HG03139 (cell line): ENCODE data around the gene RXFP1.
"Not testable (repeated sequence)": the region's sequence is repeated elsewhere in the genome, so short reads cannot be mapped to it uniquely, and the experiment has no call there.

ENCODE experiments used
- ATAC-seq: cut with Tn5 transposase; IDR thresholded peaks from one replicate; pipeline ENCODE4 v1.9.1; 2021; ENCODE audit not compliant: unreplicated experiment

The RXFP1 gene

DNA sequence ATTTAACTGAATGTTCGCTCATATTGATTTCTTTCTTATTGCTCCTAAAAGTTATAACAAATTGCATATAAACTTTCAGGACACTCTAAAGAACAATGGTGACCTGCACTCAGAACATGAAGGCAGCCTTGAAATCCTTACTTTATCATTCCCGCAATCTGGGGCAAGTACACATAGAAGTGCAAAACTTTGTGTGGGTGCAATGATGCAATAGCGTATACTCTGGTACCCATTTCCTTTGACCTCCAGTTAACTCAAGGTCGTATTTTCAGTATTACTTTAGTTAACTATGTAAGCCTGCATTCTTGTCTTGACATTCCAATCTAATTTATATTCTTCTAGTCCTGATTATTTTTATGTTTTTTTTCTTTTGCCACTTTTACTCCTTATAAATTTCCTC is 85.3 kb downstream of the RXFP1 start:
- no peak for ATAC-seq

DNA sequence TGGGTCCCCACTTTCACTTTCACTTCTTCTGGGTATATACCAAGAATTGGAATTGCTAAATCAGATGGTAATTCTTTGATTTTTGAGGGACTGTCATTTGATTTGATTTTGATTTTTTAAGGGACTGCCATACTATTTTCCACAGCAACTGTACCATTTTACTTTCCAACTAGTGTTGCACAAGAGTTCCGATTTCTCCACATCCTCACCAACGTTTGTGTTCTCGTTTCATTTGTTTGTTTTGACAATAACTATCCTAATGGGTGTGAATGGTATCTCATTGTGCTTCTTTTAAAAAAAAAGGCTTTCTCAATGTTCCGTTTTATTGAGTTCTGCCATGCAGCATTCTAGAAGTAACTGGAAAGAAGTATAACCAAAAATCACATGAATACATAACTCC is 87.4 kb downstream of the RXFP1 start:
- ATAC-seq: no peak

DNA sequence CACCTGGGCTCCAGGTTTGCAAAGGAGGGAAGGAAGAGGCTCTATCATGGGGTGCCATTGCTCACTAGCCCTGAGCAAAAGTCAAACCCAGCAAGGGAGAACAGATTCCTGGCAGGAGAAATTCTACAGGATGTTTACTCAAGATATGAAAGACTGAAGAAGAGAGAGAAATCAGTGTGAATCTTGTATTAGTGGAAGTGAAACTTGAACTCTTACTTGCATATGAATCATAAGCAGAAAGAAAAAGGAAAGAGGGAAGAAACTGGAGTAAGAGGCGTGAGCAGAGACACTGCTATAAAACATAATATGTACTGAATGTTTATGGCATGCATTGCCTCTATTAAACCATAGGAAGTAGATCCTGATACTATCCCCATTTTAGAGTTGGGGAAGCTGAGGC is 89.1 kb downstream of the RXFP1 start:
- ATAC-seq: peak; percentile 91

DNA sequence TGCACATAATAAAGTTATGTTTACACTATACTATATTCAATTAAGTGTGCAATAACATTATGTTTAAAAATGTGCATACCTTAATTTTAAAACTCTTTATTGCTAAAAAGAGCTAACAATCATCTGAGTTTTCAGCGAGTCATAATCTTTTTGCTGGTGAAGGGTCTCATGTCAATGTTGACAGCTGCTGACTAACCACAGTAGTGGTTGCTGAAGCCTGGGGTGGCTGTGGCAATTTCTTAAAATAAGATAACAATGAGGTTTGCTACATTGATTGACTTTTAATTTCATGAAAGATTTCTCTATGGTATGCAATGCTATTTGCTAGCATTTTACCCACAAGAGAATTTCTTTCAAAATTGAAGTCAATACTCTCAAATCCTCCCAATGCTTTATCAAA is 91.4 kb downstream of the RXFP1 start:
- no peak for ATAC-seq

DNA sequence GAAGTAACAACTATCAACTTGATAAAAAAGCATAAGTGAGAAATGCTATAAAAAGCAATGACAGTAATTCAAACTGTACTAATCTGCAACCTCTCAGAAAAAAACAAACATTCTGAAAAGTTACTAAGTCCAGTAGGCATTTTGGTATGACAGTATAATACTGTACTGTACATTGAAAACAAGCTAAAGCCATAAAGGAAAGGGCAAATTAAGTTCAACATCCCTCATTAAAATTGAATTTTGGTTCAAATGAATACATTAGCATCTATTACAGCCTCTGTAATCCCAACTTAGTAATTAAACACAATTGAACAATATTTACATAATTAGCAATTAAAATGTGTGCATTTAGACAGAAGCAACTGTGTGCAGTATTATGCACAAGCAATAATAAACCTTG is 96.3 kb downstream of the RXFP1 start:
- no peak for ATAC-seq

DNA sequence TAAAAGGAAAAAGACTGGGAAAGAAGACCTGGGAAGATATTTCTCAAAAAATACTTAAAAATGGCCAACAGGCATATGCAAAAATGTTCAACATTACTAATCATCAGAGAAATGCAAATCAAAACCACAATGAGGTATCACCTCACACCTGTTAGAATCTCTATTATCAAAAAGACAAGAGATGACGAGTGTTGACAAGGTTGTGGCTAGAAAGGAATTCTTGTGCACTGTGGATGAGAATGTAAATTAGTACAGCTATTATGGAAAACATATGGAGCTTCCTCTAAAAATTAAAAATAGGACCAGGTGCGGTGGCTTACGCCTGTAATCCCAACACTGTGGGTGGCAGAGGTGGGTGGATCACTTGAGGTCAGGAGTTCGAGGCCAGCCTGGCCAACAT is 100.0 kb downstream of the RXFP1 start:
- no peak for ATAC-seq

DNA sequence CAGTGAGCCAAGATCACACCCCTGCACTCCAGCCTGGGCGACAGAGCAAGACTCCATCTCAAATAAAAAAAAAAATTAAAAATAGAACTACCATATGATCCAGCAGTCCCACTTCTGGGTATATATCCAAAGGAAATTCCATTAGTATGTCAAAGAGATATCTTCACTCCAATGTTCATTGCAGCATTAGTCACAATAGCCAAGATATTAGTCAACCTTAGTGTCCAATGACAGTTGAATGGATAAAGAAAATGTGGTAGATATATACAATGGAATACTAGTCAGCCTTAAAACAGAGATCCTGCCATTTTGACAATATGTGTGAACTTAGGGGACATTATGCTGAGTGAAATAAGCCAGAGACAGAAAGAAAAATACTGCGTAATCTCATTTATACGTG is 100.6 kb downstream of the RXFP1 start:
- ATAC-seq: no peak

DNA sequence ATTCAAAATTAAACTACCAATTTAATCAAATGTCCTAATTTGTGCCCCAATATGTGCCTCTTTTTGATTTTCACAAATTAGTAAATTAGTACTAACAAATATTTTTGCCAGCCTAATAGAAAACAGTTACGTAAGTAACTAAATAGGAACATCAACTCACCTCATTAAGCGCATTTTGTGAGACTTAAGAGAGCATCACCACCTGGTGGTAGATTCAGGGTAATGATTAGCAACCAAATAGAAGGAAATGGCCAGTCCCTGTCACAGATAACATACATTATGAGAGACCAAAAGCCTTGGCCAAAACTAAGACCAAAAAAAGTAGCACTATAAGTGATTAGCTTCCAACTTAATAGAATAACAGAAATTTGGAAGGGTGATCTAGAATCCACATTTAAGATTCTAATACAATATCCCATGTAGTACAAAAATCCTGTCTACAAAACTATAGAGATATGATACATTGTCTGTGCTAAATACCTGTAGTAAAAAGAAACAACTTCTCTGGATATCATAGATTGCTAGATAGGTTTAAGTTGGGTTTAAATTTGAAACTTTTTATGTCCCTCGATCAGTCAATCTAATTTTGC is 103.3 kb downstream of the RXFP1 start:
- peak; percentile 88 for ATAC-seq

DNA sequence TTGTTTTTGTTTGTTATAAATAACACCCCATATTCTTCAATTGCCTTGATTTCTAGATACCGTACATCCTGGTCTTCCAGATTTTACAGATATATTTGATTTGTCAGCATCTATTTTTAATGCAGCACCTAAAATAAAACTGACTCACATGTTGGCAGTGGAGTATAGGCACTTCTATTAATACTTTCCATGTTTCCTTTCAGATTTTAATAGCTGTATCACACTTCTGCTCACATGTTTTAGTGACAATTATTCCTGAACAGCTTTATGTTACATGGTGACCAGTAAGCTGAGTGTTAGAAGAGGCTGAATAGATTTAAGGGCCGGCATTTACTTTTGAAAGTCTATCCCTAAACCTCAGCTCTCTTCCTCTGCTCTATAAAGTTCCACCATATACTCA is 103.9 kb downstream of the RXFP1 start:
- ATAC-seq: no peak

DNA sequence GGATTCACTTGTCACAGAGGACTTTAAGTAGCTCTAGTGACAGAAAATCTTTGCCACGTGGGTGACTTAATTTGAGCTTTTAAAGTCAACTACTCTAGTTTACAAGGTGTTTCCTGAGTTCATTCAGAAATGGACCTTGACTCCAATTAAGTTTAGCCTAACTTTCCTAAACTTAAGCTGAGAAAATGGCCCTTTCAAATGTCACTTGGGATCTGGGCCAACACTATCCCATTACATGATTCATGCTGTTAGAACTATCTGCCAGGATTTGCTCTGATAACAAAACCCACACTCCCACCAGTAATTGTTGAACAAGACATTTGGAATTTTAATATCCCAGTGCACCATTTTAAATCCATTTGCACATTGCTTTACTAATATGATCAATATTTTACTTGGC is 109.2 kb downstream of the RXFP1 start:
- ATAC-seq: no peak

DNA sequence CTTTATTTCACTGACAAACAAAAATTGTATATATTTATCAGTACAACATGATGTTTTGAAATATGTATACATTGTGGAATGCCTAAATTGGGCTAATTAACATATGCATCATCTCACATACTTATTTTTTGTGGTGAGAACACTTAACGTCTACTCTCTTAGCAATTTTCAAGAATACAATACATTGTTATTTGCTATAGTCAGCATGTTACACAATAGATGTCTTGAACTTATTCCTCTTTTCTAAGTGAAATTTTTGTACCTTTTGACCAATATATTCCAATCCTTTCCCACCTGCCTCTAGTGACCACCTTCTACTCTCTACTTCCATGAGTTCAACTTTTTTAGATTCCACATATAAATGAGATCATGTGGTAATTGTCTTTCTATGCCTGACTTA is 114.9 kb downstream of the RXFP1 start:
- ATAC-seq: no peak

DNA sequence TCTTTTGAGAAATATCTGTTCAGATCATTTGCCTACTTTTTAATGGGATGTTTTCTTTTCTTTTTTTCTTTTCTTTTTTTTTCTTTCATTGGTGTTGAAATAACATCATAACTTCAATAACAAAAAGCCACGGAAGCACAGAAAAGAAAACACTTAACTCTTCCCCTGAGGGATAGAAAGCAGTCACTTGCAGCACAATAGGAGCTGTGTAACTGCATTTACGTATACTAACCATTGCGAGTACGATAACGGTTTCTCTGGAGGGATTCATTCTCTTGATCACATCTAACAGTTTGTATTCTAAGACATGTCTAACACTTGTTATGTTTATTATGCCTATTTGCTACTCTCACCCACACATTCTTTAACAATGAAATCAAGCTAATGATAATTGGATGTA is 122.7 kb downstream of the RXFP1 start:
- ATAC-seq: no peak

DNA sequence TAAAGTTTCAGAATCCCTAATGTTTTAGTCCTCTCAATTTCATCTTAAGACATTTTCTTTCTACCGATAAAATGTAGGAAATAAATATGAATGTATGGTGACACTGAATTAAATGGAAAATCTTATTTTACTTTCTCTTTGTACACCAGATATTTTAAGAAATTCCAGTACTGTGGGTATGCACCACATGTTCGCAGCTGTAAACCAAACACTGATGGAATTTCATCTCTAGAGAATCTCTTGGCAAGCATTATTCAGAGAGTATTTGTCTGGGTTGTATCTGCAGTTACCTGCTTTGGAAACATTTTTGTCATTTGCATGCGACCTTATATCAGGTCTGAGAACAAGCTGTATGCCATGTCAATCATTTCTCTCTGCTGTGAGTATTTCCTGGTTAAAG is 123.1 kb downstream of the RXFP1 start:
- no peak for ATAC-seq

DNA sequence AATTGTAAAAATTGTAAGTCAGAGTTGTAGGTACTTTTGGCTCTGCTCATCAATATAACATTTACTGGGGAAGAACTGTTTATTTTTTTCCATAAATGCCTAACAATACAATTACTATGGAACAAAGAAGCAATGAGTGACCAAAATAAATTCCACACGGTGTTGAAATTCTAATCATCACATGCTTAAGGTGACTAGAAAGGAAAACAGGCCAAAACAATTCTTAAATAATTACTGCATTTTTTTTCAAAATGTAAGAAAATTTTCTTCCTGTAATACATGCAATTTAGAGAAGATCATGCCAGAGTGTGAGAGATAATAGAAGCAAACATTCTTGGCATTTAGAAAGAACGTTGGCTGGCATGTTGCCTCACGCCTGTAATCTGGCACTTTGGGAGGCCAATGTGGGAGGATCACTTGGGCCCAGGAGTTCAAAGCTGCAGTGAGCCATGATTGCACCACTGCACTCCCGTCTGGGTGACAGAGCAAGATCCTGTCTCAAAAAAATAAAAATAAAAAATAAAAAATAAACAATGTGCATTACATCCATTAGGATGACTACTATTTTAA is 127.5 kb downstream of the RXFP1 start:
- ATAC-seq: no peak

DNA sequence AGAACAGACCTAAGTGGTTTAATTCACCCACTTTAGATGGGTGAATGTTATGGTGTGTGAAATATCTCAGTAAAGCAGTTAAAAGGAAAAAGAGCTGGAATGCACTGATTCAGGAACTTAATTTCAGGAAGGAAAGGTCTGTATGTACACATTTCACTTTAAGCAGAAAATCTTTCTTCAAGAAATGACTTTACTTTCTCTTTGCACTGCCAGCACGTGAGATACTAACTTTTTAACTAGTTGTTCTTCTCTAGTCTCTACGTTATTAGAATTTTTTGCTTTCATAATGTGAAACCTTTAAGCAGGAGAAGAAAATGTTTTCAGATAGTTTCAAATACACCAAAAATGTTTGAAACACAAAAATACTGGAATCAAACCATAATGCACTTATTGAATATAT is 131.2 kb downstream of the RXFP1 start:
- ATAC-seq: no peak

DNA sequence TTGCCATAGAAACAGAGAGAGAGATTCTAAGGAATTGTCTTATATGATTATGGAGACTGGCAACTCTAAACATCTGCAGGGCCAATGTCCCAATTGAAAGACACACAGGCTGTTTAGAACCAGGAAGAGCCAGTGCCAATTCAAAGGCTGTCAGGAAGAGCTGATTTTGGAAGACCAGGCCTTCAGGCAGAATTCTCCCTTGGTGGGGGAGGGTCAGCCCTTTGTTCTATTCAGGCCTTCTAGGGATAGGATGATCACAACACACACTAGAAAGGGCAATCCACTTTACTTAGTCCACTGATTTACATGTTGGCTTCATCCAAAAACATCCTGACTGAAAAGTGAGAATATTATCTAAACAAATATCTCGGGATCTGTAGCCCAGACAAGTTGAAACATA is 134.8 kb downstream of the RXFP1 start:
- no peak for ATAC-seq

DNA sequence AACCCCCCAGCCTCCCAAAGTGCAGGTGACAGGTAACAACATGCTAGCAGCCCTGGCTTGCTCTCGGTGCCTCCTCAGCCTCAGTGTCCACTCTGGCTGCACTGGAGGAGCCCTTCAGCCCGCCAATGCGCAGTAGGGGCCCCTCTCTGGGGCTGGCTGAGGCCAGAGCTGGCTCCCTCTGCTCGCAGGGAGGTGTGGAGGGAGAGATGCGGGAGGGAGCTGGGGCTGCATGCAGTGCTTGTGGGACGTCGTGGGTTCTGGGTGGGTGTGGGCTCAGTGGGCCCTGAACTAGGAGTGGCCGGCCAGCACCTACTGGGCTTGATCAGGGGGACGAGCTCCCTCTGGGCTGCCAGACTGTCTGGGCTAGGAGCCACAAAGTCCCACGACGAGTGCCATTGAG is 135.6 kb downstream of the RXFP1 start:
- no peak for ATAC-seq

DNA sequence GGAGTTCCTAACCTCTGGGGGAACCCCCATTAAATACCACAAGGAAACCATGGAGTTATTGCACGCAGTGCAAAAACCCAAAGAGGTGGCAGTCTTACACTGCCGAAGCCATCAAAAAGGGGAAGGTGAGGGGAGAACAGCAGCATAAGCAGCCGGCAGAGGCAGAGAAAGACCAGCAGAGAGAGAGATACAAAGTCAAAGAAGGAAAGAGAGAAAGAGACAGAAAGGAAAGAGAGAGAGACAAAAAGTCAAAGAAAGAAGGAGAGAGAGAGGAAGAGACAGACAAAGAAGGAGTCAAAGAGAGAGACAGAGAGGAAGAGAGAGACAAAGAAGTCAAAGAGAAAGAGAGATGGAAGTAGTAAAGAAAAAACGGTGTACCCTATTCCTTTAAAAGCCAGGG is 141.6 kb downstream of the RXFP1 start:
- not testable (repeated sequence) for ATAC-seq

DNA sequence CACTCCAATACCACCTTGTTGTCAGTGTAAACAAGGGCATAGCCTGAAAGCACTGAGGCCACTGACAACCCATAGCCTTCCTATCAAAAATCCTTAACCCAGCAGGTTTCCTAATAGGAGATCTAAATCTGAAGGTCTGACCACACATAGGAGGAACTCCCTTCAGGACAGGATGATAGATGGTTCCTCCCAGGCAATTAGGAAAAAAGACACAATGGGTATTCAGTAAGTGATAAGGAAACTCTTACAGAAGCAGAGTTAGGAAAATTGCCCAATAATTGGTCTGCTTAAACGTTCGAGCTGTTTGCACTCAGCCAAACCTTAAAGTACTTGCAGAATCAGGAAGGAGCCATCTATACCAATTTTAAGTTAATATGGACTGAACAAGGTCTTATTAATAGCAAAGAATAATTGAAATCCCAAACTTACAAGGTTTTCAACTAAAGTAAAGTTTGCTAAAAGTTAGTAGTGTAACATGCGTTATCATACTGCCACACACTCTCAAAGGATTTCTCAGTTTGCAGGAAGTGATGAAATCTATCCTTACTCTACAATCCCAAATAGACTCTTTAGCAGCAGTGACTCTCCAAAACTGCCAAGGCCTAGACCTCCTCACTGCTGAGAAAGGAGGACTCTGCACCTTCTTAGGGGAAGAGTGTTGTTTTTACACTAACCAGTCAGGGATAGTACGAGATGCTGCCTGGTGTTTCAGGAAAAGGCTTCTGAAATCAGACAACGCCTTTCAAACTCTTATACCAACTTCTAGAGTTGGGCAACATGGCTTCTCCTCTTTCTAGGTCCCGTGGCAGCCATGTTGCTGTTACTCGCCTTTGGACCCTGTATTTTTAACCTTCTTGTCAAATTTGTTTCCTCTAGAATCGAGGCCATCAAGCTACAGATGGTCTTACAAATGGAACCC is 142.3 kb downstream of the RXFP1 start:
- ATAC-seq: not testable (repeated sequence)

DNA sequence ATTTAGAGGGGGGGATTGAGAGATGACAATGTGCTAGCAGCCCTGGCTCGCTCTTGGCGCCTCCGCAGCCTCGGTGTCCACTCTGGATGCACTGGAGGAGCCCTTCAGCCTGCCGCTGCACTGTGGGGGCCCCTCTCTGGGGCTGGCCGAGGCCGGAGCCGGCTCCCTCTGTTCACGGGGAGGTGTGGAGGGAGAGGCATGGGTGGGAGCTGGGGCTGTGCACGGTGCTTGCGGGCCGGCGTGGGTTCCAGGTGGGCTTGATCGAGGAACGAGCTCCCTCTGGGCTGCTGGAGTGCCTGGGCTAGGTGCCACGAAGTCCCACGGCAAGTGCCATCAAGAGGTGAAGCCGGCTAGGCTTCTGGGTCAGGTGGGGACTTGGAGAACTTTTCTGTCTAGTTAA is 143.1 kb downstream of the RXFP1 start:
- no peak for ATAC-seq

DNA sequence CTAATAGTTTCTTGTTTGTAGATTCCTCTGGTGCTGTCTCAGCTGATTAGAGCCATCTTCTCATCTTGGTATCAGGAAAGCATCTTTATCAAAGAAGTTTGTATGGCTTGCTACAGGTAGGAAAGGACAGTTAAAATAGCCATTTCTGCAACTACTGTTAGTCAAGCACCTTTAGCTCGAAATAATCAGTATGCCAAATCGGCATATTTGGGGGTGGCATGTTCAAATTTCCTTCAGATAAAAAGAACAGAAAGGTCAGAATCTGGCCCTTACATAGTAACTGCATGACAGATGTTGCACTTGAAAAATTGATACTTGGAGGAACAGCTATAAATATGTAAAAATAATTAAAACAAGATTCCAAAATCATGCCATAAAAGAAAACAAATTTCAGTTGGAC is 145.2 kb downstream of the RXFP1 start:
- no peak for ATAC-seq

DNA sequence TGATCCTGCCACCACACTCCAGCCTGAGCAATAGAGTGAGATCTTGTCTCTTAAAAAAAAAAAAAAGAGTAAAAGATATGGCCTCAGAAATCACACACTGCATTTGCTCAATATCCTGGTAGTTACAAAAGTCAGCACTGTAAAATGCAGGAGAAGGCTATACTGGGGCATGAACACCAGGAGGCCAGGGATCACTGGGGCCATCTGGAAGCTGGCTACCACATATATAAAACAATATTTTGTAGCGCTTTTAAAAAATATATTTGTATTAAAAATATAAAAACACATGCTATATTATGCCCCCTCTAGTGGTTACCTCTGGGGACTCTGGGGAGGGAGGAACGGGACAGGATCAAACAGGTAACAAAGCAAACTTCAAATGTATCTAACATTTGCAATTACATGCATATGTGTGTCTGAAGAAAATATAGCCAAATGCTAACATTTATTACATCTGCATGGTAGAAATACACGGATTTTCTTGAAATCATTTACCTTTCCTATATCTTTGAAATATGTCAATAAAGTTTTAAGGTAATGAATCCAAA is 146.0 kb downstream of the RXFP1 start:
- no peak for ATAC-seq
